Left ventricle myocardium superior (tissue), 1 donor: ENCODE measurements around the gene SLC22A15. TPM values are rescaled to one million over a fixed set of nuclear protein-coding genes. Genes with fewer than 3 reads are reported as not detected.

ENCODE experiments used
- ATAC-seq: fragments of 200-7000 bp; cut with Tn5 transposase; one replicate; pipeline ENCODE4 v1.9.1; 2020; ENCODE audit warnings: mild to moderate bottlenecking, moderate library complexity
- DNase-seq: peaks from one replicate; pipeline ENCODE4 v3.0.0-alpha.2; 2020
- intact Hi-C: fragments of 100-400 bp; cut with micrococcal nuclease; formaldehyde crosslinking; loops from one replicate; pipeline ENCODE4 v1.11.0; 2022
- total RNA-seq: library from RNA; stranded (reverse); fragmentation: NEBNext Ultra II Directional; extraction: Animal tissue kit (Norgen Biotek cat#: 25700); gene quantifications from one replicate; pipeline ENCODE4 v1.2.1, GENCODE V29; 2021
- donor health status: DM: no; HTN: yes; CAD: no; lungs with severe emphysema.

The SLC22A15 gene
- total RNA-seq, 1 donor from 2014 or later = 11.5 TPM

- ATAC-seq (no peak), DNase-seq (no peak)
- intact Hi-C loops = no loop called here
Measured at GRCh38 chr1:116089870-116090269, 113.6 kb downstream of the SLC22A15 start.

DNA sequence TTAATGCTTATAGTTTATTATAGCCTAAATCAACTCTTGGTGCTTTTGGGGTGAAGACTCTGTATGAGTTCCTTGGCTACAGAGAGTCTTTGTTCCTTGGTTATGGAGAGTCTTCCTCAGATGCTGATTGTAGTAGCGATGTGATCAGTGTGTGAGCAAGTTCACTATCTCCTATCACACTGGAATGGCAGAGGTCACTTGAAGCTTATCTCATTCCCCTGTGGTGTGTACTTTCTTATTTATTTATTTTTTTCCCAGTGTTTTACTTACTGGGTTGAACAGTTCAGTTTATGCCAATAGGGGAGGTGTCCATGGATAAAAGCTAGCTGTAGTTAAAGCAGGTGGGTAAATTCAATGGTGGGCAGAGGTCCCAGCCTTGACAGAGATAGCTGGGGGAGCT, 114.8 kb downstream of the SLC22A15 start:
- ATAC-seq (no peak), DNase-seq (no peak)
- intact Hi-C loops = no loop called here

- no peak for DNase-seq
- ATAC-seq = no peak
- intact Hi-C loops = no loop called here
Measured at GRCh38 chr1:116092752-116093489, 116.6 kb downstream of the SLC22A15 start.

GRCh38 chr1:116095027-116095426, 118.7 kb downstream of the SLC22A15 start:
- no peak for DNase-seq
- ATAC-seq = no peak
- intact Hi-C loops = no loop called here

DNA sequence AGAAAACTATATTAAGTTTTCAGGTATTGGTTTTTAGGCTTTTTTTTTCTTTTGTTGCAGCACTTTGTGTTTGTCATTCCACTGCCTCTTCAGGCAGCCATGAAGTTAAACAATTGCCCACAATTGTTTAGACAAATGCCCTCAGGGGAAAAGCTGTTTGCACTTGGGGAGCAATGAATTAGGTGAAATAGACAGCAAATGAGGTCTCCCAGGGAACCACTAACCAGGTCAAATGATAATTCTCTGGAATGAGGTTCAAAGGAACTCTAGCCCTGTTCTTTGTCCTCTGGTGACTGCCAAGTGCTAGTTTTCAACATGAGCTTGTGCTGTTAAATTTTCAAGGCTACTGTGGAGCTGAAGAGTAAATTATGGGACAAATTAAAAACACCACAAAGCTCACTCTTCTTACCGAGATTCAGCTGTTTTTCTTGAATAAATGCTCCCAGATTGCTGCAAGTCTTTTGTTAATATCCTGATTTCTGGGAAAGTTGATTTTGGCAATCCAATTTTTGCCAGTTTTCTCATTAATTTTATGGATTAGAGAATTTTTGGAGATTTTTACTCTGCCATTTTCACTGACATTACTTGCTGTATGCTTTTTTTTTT, 119.8 kb downstream of the SLC22A15 start:
- DNase-seq = no peak
- ATAC-seq = no peak
- intact Hi-C loops = no loop called here

- intact Hi-C loops = no loop called here
- ATAC-seq (no peak), DNase-seq (no peak)
Measured at GRCh38 chr1:116097626-116098025, 121.3 kb downstream of the SLC22A15 start.

DNA sequence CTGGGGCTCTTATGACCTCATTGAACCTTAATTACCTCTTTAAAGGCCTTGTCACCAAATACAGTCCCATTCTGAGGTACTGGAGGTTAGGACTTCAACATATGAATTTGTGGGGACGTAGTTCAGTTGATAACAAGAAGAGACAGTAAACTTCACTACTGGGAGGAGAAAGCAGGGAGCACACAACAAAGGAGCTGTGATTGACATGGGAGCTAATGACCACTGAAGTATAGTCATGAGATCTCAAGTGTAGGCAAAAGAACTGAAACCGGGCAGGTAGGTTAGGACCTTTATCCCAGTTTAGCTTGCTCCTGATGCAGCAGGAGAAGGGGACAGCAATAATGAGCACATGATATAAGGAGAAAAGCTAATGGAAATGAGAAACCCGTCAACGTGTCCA, 123.1 kb downstream of the SLC22A15 start:
- intact Hi-C loops = no loop called here
- no peak for ATAC-seq
- DNase-seq = no peak

DNA sequence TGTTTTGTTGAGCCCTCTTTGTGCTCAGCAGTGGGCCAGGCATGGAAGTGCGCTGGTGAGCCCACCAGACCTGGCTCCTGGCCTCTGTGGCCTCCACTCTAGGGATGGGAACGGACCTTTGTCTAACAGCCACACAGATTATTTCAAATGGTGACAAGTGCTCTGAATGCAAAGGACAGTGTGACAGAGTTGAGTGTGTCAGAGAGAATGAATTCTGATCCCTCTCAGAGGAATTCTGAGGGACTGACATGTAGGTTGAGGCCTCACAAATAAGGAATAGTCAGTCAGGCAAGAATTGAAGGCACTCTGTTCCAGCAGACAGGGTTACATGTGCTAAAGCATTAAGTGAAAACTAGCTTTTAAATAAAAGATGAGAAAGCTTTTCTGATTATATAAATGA, 123.6 kb downstream of the SLC22A15 start:
- no peak for ATAC-seq
- intact Hi-C loops = no loop called here
- no peak for DNase-seq

DNA sequence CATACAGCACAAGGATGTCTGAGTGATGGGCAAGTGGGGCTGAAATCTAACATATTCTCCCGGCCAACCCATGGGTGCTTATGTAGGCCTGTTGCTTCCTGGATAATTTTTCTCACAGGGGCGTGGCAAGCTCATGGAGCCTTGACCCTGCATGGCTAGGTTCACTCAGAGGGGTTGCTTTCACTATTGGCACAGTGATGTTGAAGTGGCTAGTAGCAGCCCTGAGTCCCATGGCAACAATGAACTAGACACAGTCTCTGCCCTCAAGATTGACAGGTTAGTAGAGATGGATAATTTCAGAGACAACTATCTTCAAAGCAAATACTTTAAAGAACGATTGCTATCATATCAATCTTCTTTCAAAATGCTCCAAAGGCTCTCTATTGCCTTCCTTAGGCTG, 128.4 kb downstream of the SLC22A15 start:
- intact Hi-C loops = no loop called here
- no peak for DNase-seq
- no peak for ATAC-seq

DNA sequence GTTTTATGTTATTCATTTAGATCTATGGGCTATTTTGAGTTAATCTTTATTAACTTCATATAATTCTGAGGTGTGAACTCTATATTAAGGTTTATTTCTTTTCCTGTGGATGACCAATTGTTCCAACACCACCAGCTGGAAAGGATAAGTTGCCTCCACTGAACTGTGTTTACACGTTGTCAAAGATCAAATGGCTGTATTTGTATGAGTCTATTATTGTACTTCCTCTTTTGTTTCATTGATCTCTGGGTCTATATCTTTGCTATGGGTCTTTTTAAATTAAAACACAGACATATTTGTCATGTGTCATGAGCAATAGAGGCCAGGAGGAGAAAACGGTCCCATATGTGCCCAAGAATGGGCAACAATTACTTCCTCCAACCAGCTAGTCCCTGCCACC, 129.7 kb downstream of the SLC22A15 start:
- intact Hi-C loops = no loop called here
- DNase-seq = no peak
- no peak for ATAC-seq

DNA sequence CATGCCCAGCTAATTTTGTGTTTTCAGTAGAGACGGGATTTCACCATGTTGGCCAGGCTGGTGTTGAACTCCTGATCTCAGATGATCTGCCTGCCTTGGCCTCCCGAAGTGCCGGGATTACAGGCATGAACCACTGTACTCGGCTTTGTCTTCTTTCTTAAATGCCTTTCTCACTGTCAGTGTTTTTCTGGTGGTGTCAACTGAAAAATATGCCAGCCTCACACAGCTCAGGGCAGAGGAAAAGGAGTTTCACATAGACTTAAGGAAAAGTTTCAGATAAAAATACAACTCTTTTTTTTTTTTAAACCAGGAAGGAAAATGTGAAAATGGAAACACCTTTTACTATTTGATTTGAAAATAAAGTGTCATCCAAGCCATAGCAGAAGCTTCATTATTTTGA, 130.3 kb downstream of the SLC22A15 start:
- intact Hi-C loops = no loop called here
- DNase-seq (no peak), ATAC-seq (no peak)

DNA sequence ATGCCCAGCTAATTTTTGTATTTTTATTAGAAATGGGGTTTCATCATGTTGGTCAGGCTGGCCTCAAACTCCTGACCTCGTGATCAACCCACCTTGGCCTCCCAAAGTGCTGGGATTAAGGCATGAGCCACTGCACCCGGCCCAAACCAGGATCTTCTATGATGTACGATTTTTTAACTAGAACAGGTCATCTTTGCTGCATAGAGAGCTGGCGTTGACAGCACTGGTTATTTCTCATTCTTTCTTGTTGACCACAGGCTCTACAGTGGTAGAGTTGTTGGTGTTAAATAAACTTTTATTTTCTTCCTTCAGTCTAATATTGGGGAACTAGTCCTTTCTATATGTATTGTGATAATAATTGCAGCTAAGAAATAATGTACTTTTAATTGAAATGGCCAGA, 131.1 kb downstream of the SLC22A15 start:
- intact Hi-C loops = no loop called here
- ATAC-seq (no peak), DNase-seq (no peak)

DNA sequence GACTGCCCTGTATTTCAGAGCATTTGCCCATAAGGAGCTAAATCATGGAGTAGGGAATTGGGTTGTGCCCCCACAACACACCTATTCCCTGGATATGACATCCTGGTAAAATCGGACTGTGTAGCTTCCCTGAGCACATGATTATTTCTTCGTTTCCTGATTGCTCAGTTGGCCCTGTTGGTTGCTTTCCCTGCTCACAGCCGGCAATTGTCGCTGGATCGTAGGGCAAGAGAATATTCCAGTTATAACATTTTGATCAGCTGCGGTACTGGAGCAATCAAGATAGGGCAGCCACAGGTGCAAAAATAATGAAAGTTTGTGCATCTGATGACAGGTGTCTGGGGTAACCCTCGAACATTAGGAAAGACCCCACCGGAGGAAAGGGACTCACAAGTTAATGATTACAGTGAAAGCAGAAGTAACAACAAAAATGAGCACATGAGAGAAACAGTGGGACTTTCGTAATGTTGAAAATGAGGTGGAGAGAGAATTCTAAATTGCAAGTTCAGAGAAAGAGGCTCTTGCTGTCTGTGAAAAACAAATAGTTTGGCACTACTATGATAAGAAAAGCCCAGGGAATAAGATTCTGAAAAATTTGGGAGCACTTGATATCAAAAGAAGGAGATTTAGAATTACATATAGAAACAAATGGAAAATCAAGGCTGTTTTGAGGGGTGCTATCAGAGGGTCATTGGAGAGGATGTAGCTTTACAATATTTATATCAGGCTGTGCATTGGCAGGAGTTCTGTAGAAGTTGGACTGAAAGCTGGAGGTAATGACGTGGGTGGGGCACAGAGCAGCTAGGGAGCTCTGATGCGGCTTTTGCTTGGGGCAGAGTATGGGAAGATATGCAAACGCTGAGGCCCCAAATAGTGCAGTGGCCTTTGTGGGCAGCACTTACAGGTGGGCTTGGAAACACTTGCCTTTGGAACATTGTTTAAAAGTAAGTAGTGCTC, 134.5 kb downstream of the SLC22A15 start, which contains the start of gene MAB21L3:
MAB21L3 (plus strand) TSS at position 833 of the 957 bp plus-strand sequence. CDS start 1,217 bp downstream, outside the sequence.
- intact Hi-C loops = no loop called here
- DNase-seq (no peak), ATAC-seq (peak; percentile 47)

DNA sequence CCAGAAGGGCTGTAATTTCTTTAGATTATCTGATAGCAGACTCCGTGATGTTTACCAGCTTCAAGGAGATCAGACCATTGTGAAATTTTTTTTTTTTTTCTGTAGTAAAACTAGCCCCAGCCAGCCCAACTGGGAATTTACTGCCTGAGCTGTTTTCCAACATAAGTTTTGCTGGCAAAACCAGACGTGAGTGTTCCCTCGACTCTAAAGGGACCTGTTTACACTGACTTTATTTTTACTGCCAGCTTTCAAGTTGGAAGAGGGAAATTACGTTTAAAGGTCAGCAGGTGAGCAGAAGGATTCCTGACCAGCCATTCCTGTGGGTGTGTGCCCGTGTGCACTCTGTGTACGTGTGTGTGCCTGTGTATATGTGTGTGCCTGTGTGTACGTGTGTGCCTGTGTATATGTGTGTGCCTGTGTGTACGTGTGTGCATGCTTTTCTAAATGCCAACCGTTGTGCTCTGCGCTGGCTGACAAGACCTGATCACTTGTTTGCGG, 135.3 kb downstream of the SLC22A15 start:
- ATAC-seq (no peak), DNase-seq (no peak)
- intact Hi-C loops = no loop called here

DNA sequence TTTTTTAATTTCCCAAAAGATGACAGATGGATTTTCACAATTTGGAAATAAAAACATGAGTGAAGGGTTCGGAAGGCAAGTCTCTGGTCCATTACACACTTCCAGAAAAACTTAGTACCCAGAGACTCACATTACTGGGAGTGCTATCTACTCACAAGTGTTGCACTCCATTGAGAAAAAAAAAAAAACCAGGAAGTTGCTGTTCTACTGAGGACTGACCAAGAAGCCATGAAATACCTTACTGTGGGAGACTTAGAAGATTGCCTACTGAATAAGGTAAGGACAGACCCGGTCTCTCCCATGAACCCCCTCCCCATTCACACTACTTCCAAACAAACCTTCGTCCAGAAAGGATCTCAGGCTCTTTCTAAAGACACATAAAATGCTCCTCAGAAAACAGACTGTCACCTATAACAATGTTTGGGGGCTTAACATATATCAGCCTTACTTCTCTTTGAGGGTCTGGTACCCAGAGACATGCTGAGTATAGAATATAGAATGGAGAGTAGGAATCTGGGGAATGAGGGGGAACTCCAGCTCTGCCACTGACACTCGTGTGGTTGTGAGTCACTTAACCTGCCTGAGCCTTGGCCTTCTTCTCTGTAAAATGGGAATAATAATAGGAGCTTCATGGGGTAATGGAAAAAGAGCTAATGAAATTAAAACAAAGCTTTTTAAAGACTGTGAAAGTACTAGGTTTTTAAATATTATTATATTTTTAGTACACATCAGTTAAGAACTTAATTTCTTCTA, 136.3 kb downstream of the SLC22A15 start:
- intact Hi-C loops = no loop called here
- ATAC-seq = no peak
- no peak for DNase-seq

GRCh38 chr1:116113615-116114014, 137.3 kb downstream of the SLC22A15 start:
- ATAC-seq (no peak), DNase-seq (no peak)
- intact Hi-C loops = no loop called here

DNA sequence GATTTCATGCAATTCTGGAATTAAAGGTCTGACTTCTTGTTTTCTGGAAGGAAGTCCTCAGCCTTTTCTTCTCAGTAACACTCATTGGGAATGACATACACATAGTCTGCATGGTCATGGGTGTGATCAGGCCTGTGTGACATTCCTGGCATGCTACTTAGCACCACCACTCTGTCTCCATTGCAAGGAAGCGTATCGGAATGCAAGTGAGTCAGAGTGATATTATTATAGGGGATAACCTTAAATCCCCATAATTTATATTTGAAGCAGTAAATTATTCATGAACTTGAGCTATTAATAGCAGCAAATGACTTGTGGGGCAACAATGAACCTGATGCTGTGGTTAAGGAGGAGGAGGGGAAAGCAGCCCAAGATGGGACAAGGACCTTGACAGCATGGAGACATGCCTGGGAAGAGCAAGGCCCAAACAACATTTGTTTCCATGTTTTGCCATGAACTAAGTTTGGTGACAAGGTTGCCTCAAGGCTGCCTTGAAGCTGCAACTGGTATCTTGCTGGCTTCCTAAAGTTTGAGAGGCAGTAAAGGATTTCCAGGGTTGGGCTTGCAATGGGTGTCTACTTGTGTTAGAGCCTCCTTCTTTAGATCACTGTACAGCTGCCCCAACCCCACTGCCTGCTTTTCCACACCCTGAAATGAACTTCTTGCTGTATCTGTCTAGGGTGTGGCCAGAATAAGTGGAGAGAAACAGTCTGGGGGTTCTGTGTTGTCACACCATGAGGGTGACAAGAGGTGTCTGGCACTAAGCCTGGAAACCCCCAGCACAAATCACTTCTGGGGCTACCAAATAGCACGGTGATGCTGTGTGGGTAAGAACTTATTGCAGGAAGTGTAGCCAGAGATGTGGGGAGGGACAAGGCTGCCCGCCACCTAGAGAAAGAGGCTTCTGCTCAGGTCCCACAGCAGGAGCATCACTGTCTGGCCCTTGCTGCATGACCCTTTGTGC, 139.4 kb downstream of the SLC22A15 start:
- DNase-seq = no peak
- intact Hi-C loops = no loop called here
- ATAC-seq = no peak

DNA sequence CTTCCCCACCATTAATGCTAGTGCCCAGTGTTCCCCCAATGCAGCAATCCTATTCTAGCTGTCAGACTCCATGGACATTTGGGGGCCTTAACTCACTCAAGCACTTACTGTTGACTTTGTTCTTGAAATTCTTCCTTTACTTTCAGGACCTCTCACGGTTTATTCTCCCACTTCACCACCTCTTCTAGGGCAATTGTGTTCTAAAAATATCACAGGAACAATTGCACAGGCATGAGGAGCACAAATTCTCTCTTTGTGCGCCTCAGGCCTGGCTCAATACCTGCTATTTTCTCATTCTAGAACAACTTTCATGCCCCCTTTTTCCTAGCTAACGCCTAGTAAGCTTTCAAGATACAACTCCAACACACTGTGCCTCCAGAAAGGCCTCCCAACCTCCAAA, 142.2 kb downstream of the SLC22A15 start:
- no peak for DNase-seq
- intact Hi-C loops = no loop called here
- ATAC-seq = peak; percentile 79
